ENCODE measurements around the gene LRP6. TPM values are rescaled to one million over a fixed set of nuclear protein-coding genes. Genes with fewer than 3 reads are reported as not detected.
A peak's percentile ranks its signal among the peaks of the same experiment; 100 is the strongest.

LRP6 gene
- total and polyA plus RNA-seq, 2 experiments from 2014 or later = 29.1 to 73.8 TPM

- TF ChIP-seq REST (IDR thresholded peaks at IDR 0.05; ENCODE audit: unreplicated experiment) = no peak
- no peak for TF ChIP-seq POLR2AphosphoS5 (IDR thresholded peaks at IDR 0.05; ENCODE audit: low read depth)
- TF ChIP-seq EZH2 (IDR thresholded peaks at IDR 0.05; ENCODE audit: low read depth, unreplicated experiment) = no peak
- TF ChIP-seq JUNB (IDR thresholded peaks at IDR 0.05; ENCODE audit: unreplicated experiment) = no peak
- no peak for TF ChIP-seq STAT1 (IDR thresholded peaks at IDR 0.05; ENCODE audit: unreplicated experiment)
- TF ChIP-seq CREB1 (CRISPR knock-in tag; IDR thresholded peaks at IDR 0.05; ENCODE audit: low read depth) = no peak
These were observed 178.7 kb downstream of the LRP6 start (continued) for GRCh38 chr12:12088147-12088546.

GRCh38 chr12:12087693-12088034, 179.2 kb downstream of the LRP6 start:
- Histone ChIP-seq H3K79me2 (replicated peaks; ENCODE audit: insufficient read depth) (no peaks in the 10 kb centered on the region), H3K4me2 (peak overlapping the region; percentile 53), H4K20me1 (replicated peaks; ENCODE audit: insufficient read depth) (no peaks in the 10 kb centered on the region), H3K27me3 (ENCODE audit: insufficient read depth) (no peaks in the 10 kb centered on the region), H3F3A (replicated peaks; ENCODE audit: low read depth) (peaks cover 16% of the 10 kb centered on the region; the same call in 1 of the 2 replicates), H3K27ac (ENCODE audit: low read depth) (peak overlapping the region; percentile 90), H3K4me1 (ENCODE audit: insufficient read depth) (peaks cover 33% of the 10 kb centered on the region), H3K4me3 (peak overlapping the region; percentile 7), H2AFZ (peak overlapping the region; percentile 61; the same call in 1 of the 2 replicates), H3K36me3 (ENCODE audit: insufficient read depth) (no peaks in the 10 kb centered on the region), H3K9me2 (ENCODE audit: insufficient read depth) (peaks cover 14% of the 10 kb centered on the region; the same call in 1 of the 2 replicates)
- TF ChIP-seq NANOG (IDR thresholded peaks at IDR 0.05; ENCODE audit: borderline replicate concordance) = no peak
- no peak for TF ChIP-seq JUNB (IDR thresholded peaks at IDR 0.05; ENCODE audit: unreplicated experiment)
- TF ChIP-seq ZNF331 (CRISPR knock-in tag; IDR thresholded peaks at IDR 0.05; ENCODE audit: low read depth) = no peak
- no peak for TF ChIP-seq ZNF462 (CRISPR knock-in tag; IDR thresholded peaks at IDR 0.05)
- TF ChIP-seq REST (IDR thresholded peaks at IDR 0.05; ENCODE audit: unreplicated experiment) = no peak
- no peak for TF ChIP-seq CTCF (conservative IDR thresholded peaks at IDR 0.05; ENCODE audit: low read depth in 2 of 2)
- no peaks in the 10 kb centered on the region for H3K9me3 Mint-ChIP-seq
- ATAC-seq = no peak
- no peaks in the 10 kb centered on the region for H3K36me3 Mint-ChIP-seq (ENCODE audit: low read depth)
- H3K27me3 Mint-ChIP-seq (ENCODE audit: insufficient read depth, low read depth, poor library complexity) = peaks cover 8% of the 10 kb centered on the region
- peak overlapping the region; percentile 92; the same call in 1 of the 2 replicates for H3K27ac Mint-ChIP-seq
- peaks cover 23% of the 10 kb centered on the region for H3K4me1 Mint-ChIP-seq
- H3K4me3 Mint-ChIP-seq = no peak overlapping the region; the same call in 2 of the 3 replicates
- DNase-seq (ENCODE audit: low spot score) = no peak
